Sigmoid colon (tissue), 7 donors: ENCODE results near the gene TMEM129. TPM values are rescaled to one million over a fixed set of nuclear protein-coding genes. Genes with fewer than 3 reads are reported as not detected.
A peak's percentile ranks its signal among the peaks of the same experiment; 100 is the strongest.

Source experiments
- DNase-seq: peaks from one replicate; pipeline ENCODE4 v3.0.0-alpha.2; 2019
- H3K27ac ChIP-seq, 4 donors: fragments of 200-600 bp; sonication (generic); one replicate each; pipeline ENCODE4 v1.5.1; 2016 to 2019; ENCODE audit warnings: mild to moderate bottlenecking in 1 of 4
- H3K27me3 ChIP-seq, 3 donors: fragments of 200-600 bp; sonication (generic); one replicate each; pipeline ENCODE4 v1.5.1; 2019; ENCODE audit warnings: mild to moderate bottlenecking in 1 of 3
- H3K36me3 ChIP-seq, 4 donors: fragments of 200-600 bp; sonication (generic); one replicate each; pipeline ENCODE4 v1.5.1; 2016 to 2019
- H3K4me1 ChIP-seq, 4 donors: fragments of 200-600 bp; sonication (generic); one replicate each; pipeline ENCODE4 v1.5.1; 2017 to 2019
- H3K4me3 ChIP-seq, 4 donors: fragments of 200-600 bp; sonication (generic); one replicate each; pipeline ENCODE4 v1.5.1; 2017 to 2019; ENCODE audit warnings: mild to moderate bottlenecking in 2 of 4, moderate library complexity in 1 of 4
- H3K9me3 ChIP-seq, 4 donors: fragments of 200-600 bp in 3 of 4; sonication (generic) in 3 of 4; one replicate each; pipeline versions ENCODE4 v1.5.1 to v1.6.1; 2013 to 2019
- EP300 ChIP-seq, 4 donors: sonication (generic); formaldehyde crosslinking; IDR thresholded peaks; one replicate each; pipeline ENCODE4 v1.6.1; 2017; ENCODE audit warnings: antibody characterized with exemption in 4 of 4
- POLR2A ChIP-seq, 2 donors: fragments of 450-650 bp; IDR thresholded peaks; one replicate each; pipeline ENCODE4 v1.6.1; 2016; ENCODE audit warnings: antibody characterized with exemption in 2 of 2, mild to moderate bottlenecking in 2 of 2, moderate library complexity in 2 of 2
- POLR2AphosphoS5 ChIP-seq, 4 donors: sonication (generic); formaldehyde crosslinking; IDR thresholded peaks; one replicate each; pipeline ENCODE4 v1.6.1; 2017; ENCODE audit warnings: antibody characterized with exemption in 4 of 4
- WGBS, 2 donors: extraction: QIAGEN DNeasy Blood & Tissue Kit; methylation state at CpG; one replicate each; pipeline ENCODE4 v1.1.7; 2013; 5-methylcytosine and 5-hydroxymethylcytosine counted together
- intact Hi-C: fragments of 100-400 bp; cut with DNase I; formaldehyde crosslinking; loops from one replicate; pipeline ENCODE4 v1.15.1; 2023
- polyA plus RNA-seq, 3 donors: library from polyadenylated mRNA; stranded (reverse); fragments of 200-250 nt; gene quantifications; one replicate each; pipeline ENCODE4 v1.2.3, GENCODE V29; 2013
- total RNA-seq, 4 donors: library from RNA; depleted of rRNA; stranded (reverse); fragments of >200 nt; gene quantifications; one replicate each; pipeline ENCODE4 v1.1.0, GENCODE V29; 2016
- TF ChIP-seq, protein P1 (sequence below), 4 experiments: fragments of 450-650 bp in 3 of 4; fragments of 200-600 bp in 1 of 4; IDR thresholded peaks; one replicate each; pipeline ENCODE4 v1.5.1; 2016 to 2019; ENCODE audit warnings: antibody characterized with exemption in 4 of 4, mild to moderate bottlenecking in 3 of 4, moderate library complexity in 2 of 4
- donor health status: healthy with polysubstance abuse.
- donor health status: Bipolar disorder and iron deficiency.
- donor health status: healthy.

The TMEM129 gene
- total and polyA plus RNA-seq, 7 donors: 16.9 to 51.4 (median 42.4) TPM

GRCh38 chr4:1682860-1683259 lies 38.3 kb downstream of the TMEM129 start:
- WGBS, 2 donors: 89% methylated on average over 13 of the region's 13 CpGs
- peak overlapping the region in 3 of 4 donors; percentile 63 to 78 (median 63) for H3K4me3 ChIP-seq
- intact Hi-C loops: no loop called here

GRCh38 chr4:1678244-1678643 lies 42.9 kb downstream of the TMEM129 start:
- intact Hi-C loops: no loop called here
- H3K27ac ChIP-seq: no peak overlapping the region
- H3K4me1 ChIP-seq: peaks cover 0 to 6% (median 2%) of the 10 kb centered on the region in 4 donors
- no peaks in the 10 kb centered on the region for H3K36me3 ChIP-seq
- no peaks in the 10 kb centered on the region for H3K9me3 ChIP-seq
- H3K27me3 ChIP-seq: no peaks in the 10 kb centered on the region
- H3K4me3 ChIP-seq: no peak overlapping the region
- TF ChIP-seq POLR2AphosphoS5 (IDR thresholded peaks at IDR 0.05) (no peak), POLR2A (IDR thresholded peaks at IDR 0.05) (no peak), EP300 (IDR thresholded peaks at IDR 0.05) (no peak)
- TF ChIP-seq, protein P1, sequence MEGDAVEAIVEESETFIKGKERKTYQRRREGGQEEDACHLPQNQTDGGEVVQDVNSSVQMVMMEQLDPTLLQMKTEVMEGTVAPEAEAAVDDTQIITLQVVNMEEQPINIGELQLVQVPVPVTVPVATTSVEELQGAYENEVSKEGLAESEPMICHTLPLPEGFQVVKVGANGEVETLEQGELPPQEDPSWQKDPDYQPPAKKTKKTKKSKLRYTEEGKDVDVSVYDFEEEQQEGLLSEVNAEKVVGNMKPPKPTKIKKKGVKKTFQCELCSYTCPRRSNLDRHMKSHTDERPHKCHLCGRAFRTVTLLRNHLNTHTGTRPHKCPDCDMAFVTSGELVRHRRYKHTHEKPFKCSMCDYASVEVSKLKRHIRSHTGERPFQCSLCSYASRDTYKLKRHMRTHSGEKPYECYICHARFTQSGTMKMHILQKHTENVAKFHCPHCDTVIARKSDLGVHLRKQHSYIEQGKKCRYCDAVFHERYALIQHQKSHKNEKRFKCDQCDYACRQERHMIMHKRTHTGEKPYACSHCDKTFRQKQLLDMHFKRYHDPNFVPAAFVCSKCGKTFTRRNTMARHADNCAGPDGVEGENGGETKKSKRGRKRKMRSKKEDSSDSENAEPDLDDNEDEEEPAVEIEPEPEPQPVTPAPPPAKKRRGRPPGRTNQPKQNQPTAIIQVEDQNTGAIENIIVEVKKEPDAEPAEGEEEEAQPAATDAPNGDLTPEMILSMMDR (IDR thresholded peaks at IDR 0.05): no peak
- DNase-seq: no peak
- 31 to 77% methylated on average over 5 of the region's 5 CpGs for WGBS, 2 donors

More at GRCh38 chr4:1682860-1683259, 38.3 kb downstream of the TMEM129 start:
- H3K27me3 ChIP-seq: no peaks in the 10 kb centered on the region
- no peaks in the 10 kb centered on the region for H3K36me3 ChIP-seq
- H3K9me3 ChIP-seq: no peaks in the 10 kb centered on the region
- TF ChIP-seq EP300 (IDR thresholded peaks at IDR 0.05) (no peak), POLR2AphosphoS5 (IDR thresholded peaks at IDR 0.05) (no peak), POLR2A (IDR thresholded peaks at IDR 0.05) (no peak)
- TF ChIP-seq, protein P1 (IDR thresholded peaks at IDR 0.05): no peak
- no peak for DNase-seq
- H3K4me1 ChIP-seq: peaks cover 0 to 20% (median 11%) of the 10 kb centered on the region in 4 donors
- peak overlapping the region; percentile 89 to 95 (median 90) for H3K27ac ChIP-seq

- no peak for DNase-seq
- Histone ChIP-seq H3K27ac (no peak overlapping the region), H3K27me3 (no peaks in the 10 kb centered on the region), H3K9me3 (no peaks in the 10 kb centered on the region), H3K36me3 (no peaks in the 10 kb centered on the region), H3K4me1 (no peaks in the 10 kb centered on the region), H3K4me3 (no peak overlapping the region)
- intact Hi-C loops: no loop called here
- 76 to 80% methylated on average over 25 of the region's 25 CpGs for WGBS, 2 donors
- TF ChIP-seq EP300 (IDR thresholded peaks at IDR 0.05): no peak
- TF ChIP-seq POLR2A (IDR thresholded peaks at IDR 0.05): no peak
- no peak for TF ChIP-seq POLR2AphosphoS5 (IDR thresholded peaks at IDR 0.05)
- TF ChIP-seq, protein P1 (IDR thresholded peaks at IDR 0.05): no peak
Measured at GRCh38 chr4:1676605-1677525, 44.3 kb downstream of the TMEM129 start.

- no peak overlapping the region for H3K27ac ChIP-seq
- no peak for DNase-seq
- WGBS, 2 donors: 79 to 85% methylated on average over 10 of the region's 10 CpGs
- H3K36me3 ChIP-seq: no peaks in the 10 kb centered on the region
- intact Hi-C loops: no loop called here
- H3K4me1 ChIP-seq: no peaks in the 10 kb centered on the region
- no peak overlapping the region for H3K4me3 ChIP-seq
- H3K27me3 ChIP-seq: no peaks in the 10 kb centered on the region
- no peaks in the 10 kb centered on the region for H3K9me3 ChIP-seq
- TF ChIP-seq POLR2A (IDR thresholded peaks at IDR 0.05): no peak
- TF ChIP-seq, protein P1 (IDR thresholded peaks at IDR 0.05): no peak
- TF ChIP-seq EP300 (IDR thresholded peaks at IDR 0.05): no peak
- TF ChIP-seq POLR2AphosphoS5 (IDR thresholded peaks at IDR 0.05): no peak
Measured at GRCh38 chr4:1675802-1676137, 45.4 kb downstream of the TMEM129 start.
